Kidney (tissue), 14 donors: ENCODE results near the gene TFPI. TPM values are rescaled to one million over a fixed set of nuclear protein-coding genes. Genes with fewer than 3 reads are reported as not detected.
"Not testable (repeated sequence)": the region's sequence is repeated elsewhere in the genome, so short reads cannot be mapped to it uniquely, and the experiment has no call there.

Source experiments
- DNase-seq, 5 donors: peaks; one replicate each; pipeline ENCODE4 v3.0.0-alpha.2; 2013 to 2020
- FAIRE-seq: peaks from 2 replicates; lab custom pipeline; 2012; peaks lifted over from hg19 to GRCh38; lab: Jason Lieb, UNC
- H3K27ac ChIP-seq, 2 donors: one replicate each; pipeline ENCODE4 v1.7.0; 2013; ENCODE audit warnings: low read depth in 2 of 2, low read length in 2 of 2, inconsistent platforms in 1 of 2
- H3K27me3 ChIP-seq: one replicate; pipeline ENCODE4 v1.7.1; 2013; ENCODE audit warnings: low read length, inconsistent platforms; ENCODE audit not compliant: control insufficient read depth, insufficient read depth
- H3K36me3 ChIP-seq, 3 donors: one replicate each; pipeline versions ENCODE4 v1.7.0 to v1.7.1; 2013; ENCODE audit warnings: low read length in 3 of 3, control low read depth in 1 of 3, inconsistent platforms in 1 of 3; ENCODE audit not compliant: insufficient read depth in 3 of 3, control insufficient read depth in 2 of 3
- H3K4me1 ChIP-seq, 3 donors: one replicate each; pipeline versions ENCODE4 v1.7.0 to v1.7.1; 2013; ENCODE audit warnings: low read length in 3 of 3, inconsistent platforms in 1 of 3, low read depth in 1 of 3; ENCODE audit not compliant: control insufficient read depth in 2 of 3, insufficient read depth in 2 of 3
- H3K4me3 ChIP-seq, 3 donors: one replicate each; pipeline versions ENCODE4 v1.7.0 to v1.8.1; 2013; ENCODE audit warnings: low read length in 3 of 3, control low read depth in 1 of 3, inconsistent platforms in 1 of 3
- H3K9ac ChIP-seq, 3 donors: one replicate each; pipeline versions ENCODE4 v1.7.0 to v1.7.1; 2013; ENCODE audit warnings: low read length in 3 of 3, control low read depth in 1 of 3, inconsistent platforms in 1 of 3
- H3K9me3 ChIP-seq, 3 donors: one replicate each; pipeline versions ENCODE4 v1.7.0 to v1.7.1; 2013; ENCODE audit warnings: low read length in 3 of 3, control low read depth in 1 of 3, inconsistent platforms in 1 of 3; ENCODE audit not compliant: control insufficient read depth in 2 of 3, insufficient read depth in 1 of 3
- CTCF ChIP-seq: IDR thresholded peaks from 3 replicates; pipeline ENCODE4 v1.5.1; 2012; ENCODE audit warnings: mild to moderate bottlenecking, moderate library complexity, borderline replicate concordance; ENCODE audit not compliant: insufficient read depth; ENCODE audit errors: extremely low read depth
- intact Hi-C: fragments of 100-400 bp; cut with DNase I; formaldehyde crosslinking; loops from one replicate; pipeline ENCODE4 v1.11.1; 2022
- polyA plus RNA-seq: library from polyadenylated mRNA; stranded (reverse); fragments of 350-450 nt; fragmentation: Illumina TruSeq; extraction: RNeasy Lipid Tissue Mini Kit (QIAGEN cat#74804); gene quantifications from one replicate; pipeline ENCODE4 v1.2.3, GENCODE V29; 2014; ENCODE audit warnings: low read depth, low replicate concordance; ENCODE audit not compliant: insufficient read depth
- total RNA-seq: library from RNA; stranded (reverse); fragmentation: NEBNext Ultra II Directional; extraction: Animal tissue kit (Norgen Biotek cat#: 25700); gene quantifications from one replicate; pipeline ENCODE4 v1.2.1, GENCODE V29; 2021
- donor health status: control.
- donor health status: control.
- donor health status: control.
- donor health status: control.
- donor health status: control.
- donor health status: DM: yes; HTN: yes; CAD: no.
- donor health status: Normal renal cell carcinoma (clear cell type).

Gene TFPI
- total and polyA plus RNA-seq, 2 donors from 2014 or later: 26.2 to 266 TPM

GRCh38 chr2:187542123-187542522 is 12.1 kb downstream of the TFPI start:
- intact Hi-C loops: no loop called here
- H3K4me3 ChIP-seq: no peak overlapping the region
- no peaks in the 10 kb centered on the region for H3K27me3 ChIP-seq
- peak overlapping the region; percentile 54 to 86 for H3K27ac ChIP-seq
- peak overlapping the region in 1 of 3 donors; percentile 7 for H3K9ac ChIP-seq
- H3K36me3 ChIP-seq: no peaks in the 10 kb centered on the region
- FAIRE-seq: no peak
- H3K4me1 ChIP-seq: peaks cover 0 to 12% (median 0%) of the 10 kb centered on the region in 3 donors
- no peak for TF ChIP-seq CTCF
- H3K9me3 ChIP-seq: no peaks in the 10 kb centered on the region
- DNase-seq: no peak

DNA sequence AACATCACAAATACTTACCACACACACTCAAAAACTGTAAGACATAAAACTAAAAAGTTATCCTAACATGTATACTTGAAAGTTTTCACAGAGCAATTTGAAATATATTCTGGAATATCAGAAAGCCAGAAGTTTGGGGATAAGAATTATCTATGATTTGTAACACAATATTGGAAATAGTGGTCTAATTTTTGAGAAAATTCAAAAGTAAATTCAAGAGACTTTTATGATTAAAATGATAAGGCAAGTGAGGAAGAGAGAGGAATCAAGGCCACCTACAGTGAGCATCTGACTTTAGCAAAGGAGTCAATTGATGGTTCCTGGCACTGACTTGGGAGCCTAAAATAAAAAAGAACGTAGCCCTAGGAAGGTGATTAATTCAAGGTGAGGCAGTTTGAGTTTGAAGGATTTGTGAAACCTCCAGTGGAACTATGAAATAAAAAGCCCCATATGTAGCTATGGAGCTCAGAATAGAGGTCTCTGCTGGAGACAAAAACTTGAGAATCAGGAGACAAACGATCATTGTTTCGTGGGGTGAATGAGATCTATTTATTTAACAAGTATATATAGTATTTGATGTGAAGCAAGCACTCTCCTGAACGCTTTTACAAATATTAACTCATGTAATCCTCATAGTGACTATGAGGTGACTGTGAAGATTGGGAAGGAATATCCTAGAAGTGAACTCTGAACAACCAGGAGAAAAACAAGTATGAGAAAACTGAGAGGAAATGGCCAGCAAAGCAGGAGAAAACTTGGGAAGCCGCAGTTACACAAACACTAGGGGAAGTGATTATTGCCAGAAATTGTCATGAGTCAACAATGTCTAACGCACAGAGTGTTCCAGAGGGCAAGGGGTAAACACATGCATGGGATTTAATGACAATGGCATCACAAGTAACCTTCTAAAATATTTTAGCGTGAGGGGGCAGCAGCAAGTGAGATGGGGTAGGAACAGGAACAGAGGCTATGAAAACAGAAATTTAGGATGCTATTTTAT is 12.8 kb downstream of the TFPI start:
- DNase-seq: peak in 1 of 5 donors; percentile 43
- peak overlapping the region in 2 of 3 donors; percentile 7 to 60 for H3K9ac ChIP-seq
- H3K36me3 ChIP-seq: no peaks in the 10 kb centered on the region
- H3K27me3 ChIP-seq: no peaks in the 10 kb centered on the region
- TF ChIP-seq CTCF: no peak
- peak; percentile 75 for FAIRE-seq
- peak overlapping the region; percentile 54 to 86 for H3K27ac ChIP-seq
- H3K9me3 ChIP-seq: no peaks in the 10 kb centered on the region
- H3K4me1 ChIP-seq: peaks cover 0 to 9% (median 0%) of the 10 kb centered on the region in 3 donors
- intact Hi-C loops: no loop called here
- peak overlapping the region in 2 of 3 donors; percentile 11 to 38 for H3K4me3 ChIP-seq

DNA sequence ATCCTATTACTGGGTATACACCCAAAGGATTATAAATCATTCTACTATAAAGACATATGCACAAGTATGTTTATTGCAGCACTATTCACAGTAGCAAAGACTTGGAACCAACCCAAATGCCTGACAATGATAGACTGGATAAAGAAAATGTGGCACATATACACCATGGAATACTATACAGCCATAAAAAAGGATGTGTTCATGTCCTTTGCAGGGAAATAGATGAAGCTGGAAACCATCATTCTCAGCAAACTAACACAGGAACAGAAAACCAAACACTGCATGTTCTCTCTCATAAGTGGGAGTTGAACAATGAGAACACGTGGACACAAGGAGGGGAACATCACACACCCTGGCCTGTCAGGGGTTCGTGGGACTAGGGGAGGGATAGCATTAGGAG is 16.0 kb downstream of the TFPI start:
- intact Hi-C loops, DNase-seq, H3K36me3 ChIP-seq, FAIRE-seq, H3K27me3 ChIP-seq, H3K9ac ChIP-seq, H3K9me3 ChIP-seq, H3K27ac ChIP-seq, H3K4me3 ChIP-seq, H3K4me1 ChIP-seq: not testable (repeated sequence)

DNA sequence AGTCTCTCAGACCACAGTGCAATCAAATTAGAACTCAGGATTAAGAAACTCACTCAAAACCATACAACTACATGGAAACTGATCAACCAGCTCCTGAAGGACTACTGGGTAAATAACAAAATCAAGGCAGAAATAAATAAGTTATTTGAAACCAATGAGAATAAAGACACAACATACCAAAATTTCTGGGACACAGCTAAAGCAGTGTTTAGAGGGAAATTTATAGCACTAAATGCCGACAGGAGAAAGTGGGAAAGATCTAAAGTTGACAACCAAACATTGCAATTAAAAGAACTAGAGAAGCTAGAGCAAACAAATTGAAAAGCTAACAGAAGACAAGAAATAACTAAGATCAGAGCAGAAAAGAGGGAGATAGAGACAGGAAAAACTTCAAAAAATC is 18.9 kb downstream of the TFPI start:
- H3K9ac ChIP-seq, H3K4me1 ChIP-seq, FAIRE-seq, H3K36me3 ChIP-seq, H3K27ac ChIP-seq, H3K9me3 ChIP-seq, DNase-seq, H3K4me3 ChIP-seq, H3K27me3 ChIP-seq, intact Hi-C loops: not testable (repeated sequence)
